Endometrial microvascular endothelial cells (primary cell): ENCODE measurements around the gene CD48. TPM values are rescaled to one million over a fixed set of nuclear protein-coding genes. Genes with fewer than 3 reads are reported as not detected.
"Not testable (repeated sequence)": the region's sequence is repeated elsewhere in the genome, so short reads cannot be mapped to it uniquely, and the experiment has no call there.

ENCODE experiments used
- in situ Hi-C: cut with HindIII; loops from 2 replicates; pipeline ENCODE4 v1.10.0; 2017; ENCODE audit warnings: low sequenced_read_pairs, low pct_unique_long_range_greater_than_20kb; ENCODE audit errors: inconsistent ontology term
- total RNA-seq: library from RNA; depleted of rRNA; stranded (reverse); fragments of >200 nt; gene quantifications from one replicate; pipeline ENCODE4 v1.2.3, GENCODE V29; 2015; ENCODE audit errors: inconsistent ontology term

The CD48 gene
- total RNA-seq, 1 donor from 2014 or later, result not detected

DNA sequence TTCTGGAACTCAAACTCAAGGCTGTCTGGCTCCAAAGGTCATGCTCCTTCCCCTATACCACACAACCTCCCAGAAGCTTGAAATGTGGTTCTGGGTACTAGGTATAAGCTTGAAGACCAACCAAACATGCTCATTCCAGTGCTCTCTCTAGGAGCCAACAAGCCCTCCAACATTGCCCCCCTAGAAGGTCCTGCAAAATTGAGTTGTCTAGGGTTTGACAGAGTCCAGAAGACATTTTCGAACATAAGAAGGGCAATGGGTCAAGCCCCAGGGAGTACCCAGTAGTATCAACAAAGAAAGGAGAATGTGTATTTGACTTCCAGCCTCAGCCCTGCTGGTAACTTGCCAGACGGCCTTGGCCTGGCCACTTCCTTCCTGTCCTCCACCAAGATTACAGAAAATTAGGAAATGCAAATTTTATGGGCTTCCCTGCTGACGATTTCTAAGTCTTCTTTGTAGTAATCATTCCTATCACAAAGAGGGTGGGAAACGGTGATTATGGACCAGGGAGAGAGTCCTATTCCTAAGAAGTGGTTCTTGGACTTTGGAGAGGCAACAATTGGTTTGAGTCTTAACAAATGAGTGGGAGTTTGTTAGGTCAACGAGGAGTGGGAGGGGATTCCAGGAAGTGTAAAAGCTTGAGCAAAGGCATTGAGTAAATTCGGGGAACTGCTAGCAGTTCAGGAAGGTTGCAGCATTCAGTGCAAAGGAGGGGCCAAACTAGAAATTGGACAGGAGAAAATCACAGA lies 46.1 kb downstream of the CD48 start:
- in situ Hi-C loops, result no loop called here

DNA sequence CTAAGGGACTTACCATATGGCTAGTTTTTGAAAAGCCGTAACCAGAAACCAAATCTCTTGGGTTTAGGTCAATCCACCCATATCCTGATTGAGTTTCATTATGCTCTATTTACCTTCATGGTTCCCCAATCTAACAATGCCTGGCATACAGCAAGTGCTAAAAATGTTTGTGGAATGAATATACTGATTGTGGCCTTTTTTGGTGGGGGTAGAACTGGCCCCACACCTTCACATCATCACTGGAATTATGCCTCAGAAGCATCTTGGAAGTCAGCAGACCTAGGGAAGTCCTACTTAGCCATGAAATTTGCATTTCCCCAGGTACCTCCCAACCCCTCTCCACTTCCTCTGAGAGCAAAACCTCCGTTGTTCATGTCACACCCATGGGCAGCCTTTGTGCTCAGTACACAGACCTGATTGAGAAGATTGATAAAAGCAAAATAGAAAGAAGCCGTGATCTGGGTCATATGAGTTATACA lies 47.0 kb downstream of the CD48 start:
- in situ Hi-C loops, result no loop called here

DNA sequence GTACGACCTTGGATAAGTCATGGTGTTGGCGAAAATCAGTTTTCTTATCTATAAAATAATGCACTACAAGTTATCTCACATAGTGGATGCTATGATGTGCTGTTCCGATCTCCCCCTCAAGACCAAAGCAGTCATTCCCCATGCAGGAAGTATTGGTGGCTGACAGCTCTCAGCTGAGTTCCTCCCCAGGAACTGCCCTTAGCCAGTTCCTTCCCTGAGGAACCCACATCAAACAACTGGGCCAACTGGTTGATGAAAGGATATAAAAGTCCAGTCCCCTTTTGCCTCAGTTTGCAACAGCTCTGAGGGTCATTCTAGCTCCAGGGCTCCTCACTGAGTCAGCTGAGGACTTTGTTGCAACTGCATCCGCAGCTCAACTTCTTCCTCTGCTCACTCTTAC lies 48.7 kb downstream of the CD48 start:
- in situ Hi-C loops, result no loop called here

- in situ Hi-C loops, result no loop called here
Observed at GRCh38 chr1:160659566-160659965, 52.1 kb downstream of the CD48 start.

DNA sequence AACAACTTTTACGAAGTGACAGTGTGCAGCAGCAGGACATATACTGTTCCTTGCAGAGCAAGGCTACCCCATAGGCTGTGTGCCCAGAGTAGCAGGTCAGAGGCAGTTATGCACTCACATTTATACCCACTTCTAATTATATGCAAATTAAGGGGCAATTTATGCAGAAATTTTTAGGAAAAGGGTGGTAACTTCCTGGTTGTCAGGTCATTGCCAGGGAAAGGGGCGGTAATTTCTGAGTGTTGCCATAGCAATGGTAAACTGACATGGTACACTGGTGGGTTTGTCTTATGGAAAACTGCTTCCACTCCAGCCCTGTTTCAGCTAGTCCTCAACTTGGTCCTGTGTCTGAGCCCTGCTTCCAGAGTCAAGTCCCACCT lies 52.8 kb downstream of the CD48 start:
- in situ Hi-C loops, result no loop called here

GRCh38 chr1:160658162-160658813 lies 53.3 kb downstream of the CD48 start:
- in situ Hi-C loops, result no loop called here

GRCh38 chr1:160657250-160657781 lies 54.3 kb downstream of the CD48 start:
- in situ Hi-C loops, result no loop called here

- in situ Hi-C loops, result no loop called here
Observed at GRCh38 chr1:160656737-160657136, 54.9 kb downstream of the CD48 start.

- in situ Hi-C loops, result no loop called here
Observed at GRCh38 chr1:160653620-160654016, 58.0 kb downstream of the CD48 start.

- in situ Hi-C loops, result no loop called here
Observed at GRCh38 chr1:160652924-160653619, 58.5 kb downstream of the CD48 start.

GRCh38 chr1:160652065-160652641 lies 59.5 kb downstream of the CD48 start:
- in situ Hi-C loops, result not testable (repeated sequence)

DNA sequence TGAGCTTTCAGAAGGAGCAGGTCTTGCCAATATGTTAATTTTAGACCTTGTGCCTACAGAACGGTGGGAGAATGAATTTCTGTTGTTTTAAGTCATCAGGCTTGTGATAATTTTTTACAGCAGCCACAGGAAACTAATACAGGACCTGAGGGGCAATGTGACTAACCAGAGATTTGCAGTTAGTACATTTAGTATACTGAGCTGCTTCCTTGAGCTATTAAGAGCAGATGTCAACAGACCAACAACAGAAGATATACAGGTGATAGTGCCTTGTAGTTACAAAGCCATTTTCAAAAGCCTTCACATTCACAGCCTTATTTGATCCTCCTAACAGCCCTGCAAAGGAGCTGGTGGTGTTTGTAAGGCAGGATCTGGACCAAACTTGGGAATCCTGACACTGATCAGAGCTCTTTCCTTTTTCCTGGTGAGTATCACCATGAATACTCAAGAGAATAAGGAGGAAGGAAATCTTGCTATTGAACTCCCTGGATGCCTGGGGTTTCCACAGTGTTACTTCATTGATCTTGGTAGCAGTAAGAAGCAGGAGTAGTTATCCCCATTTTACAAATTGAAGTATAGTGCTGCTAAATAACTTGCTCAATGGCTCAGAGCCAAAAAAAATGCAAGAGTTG lies 60.1 kb downstream of the CD48 start:
- in situ Hi-C loops, result no loop called here

GRCh38 chr1:160647329-160647720 lies 64.3 kb downstream of the CD48 start:
- in situ Hi-C loops, result no loop called here

- in situ Hi-C loops, result no loop called here
Observed at GRCh38 chr1:160646711-160647328, 64.8 kb downstream of the CD48 start, which contains the start of gene SLAMF1. Gene SLAMF1, minus strand, starts transcription at chr1:160647044. Its CDS starts 99 bp downstream, at chr1:160646945.

GRCh38 chr1:160646180-160646579 lies 65.4 kb downstream of the CD48 start:
- in situ Hi-C loops, result no loop called here

GRCh38 chr1:160645386-160646130 lies 66.1 kb downstream of the CD48 start:
- in situ Hi-C loops, result no loop called here

DNA sequence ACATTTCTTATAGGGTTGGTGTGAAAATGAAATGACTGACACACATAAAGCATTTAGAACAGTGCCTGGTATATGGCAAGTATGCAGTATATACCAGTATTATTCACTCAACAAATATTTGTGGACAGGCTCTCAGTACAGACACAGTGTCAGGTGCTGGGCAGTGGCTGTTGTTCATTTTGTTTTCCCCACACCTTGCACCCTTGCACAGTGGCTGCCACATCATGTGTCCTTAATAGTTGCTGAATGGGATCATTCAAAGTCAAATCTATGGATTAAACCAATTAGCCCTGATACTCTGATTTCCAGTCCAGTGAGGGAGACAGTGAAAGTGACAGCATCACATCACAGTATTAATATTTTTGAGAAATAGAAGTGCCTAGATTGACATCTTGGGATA lies 67.2 kb downstream of the CD48 start:
- in situ Hi-C loops, result no loop called here

DNA sequence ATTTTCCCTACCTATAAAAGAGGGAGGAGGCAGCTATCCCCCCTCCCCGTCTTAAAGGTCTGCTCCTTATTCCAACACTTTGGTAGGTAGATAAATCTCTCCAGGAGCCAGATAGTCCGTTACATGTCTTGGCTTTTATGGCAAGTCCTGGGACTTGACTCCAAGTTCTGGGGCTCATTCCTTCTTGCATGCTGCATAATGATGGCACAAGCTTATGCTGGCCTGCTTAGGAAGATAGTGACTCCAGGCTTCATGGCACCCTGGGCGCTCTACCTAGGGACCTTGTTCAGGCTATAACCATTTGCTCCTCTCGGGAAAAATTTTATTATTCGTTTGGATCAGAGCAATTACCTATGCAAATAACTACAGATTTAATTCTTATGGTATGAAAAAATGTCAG lies 68.5 kb downstream of the CD48 start:
- in situ Hi-C loops, result no loop called here
